HG03097 (cell line): Measurements from ENCODE around the gene KCNH5.
"Not testable (repeated sequence)": the region's sequence is repeated elsewhere in the genome, so short reads cannot be mapped to it uniquely, and the experiment has no call there.

Source experiments
- ATAC-seq: cut with Tn5 transposase; IDR thresholded peaks from one replicate; pipeline ENCODE4 v1.9.1; 2021; ENCODE audit not compliant: unreplicated experiment, low FRiP score

The KCNH5 gene

DNA sequence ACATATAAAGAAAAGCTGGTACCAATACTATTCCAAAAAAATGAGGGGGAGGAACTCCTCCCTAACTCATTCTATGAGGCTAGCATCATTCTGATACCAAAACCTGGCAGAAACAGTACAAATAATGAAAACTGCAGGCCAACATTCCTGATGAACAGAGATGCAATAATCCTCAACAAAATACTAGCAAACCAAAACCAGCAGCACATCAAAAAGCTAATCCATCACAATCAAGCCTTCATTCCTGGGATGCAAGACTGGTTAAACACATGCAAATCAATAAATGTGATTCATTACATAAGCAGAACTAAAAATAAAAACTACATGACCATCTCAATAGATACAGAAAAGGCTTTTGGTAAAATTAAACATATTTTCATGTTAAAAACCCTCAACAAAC is 281.3 kb downstream of the KCNH5 start:
- ATAC-seq: no peak

DNA sequence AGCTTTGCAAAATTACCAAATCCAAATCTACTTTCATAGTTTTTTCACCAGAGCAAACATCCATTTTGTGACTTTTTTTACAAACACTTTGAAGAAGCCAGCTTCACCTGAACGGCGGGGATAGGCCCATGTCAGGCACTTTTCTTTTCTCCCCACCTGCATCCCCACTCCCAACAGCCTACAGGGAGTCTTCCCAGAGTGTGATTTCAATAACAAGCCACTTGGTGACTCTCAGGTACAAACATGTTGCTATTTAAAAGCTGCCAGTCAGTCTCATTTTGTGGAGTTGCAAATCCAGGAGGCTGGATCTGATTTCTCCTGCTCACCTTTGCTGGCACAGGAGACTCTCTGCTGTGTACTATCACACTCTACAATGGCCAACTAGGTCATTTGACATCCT is 285.5 kb downstream of the KCNH5 start:
- ATAC-seq: no peak

DNA sequence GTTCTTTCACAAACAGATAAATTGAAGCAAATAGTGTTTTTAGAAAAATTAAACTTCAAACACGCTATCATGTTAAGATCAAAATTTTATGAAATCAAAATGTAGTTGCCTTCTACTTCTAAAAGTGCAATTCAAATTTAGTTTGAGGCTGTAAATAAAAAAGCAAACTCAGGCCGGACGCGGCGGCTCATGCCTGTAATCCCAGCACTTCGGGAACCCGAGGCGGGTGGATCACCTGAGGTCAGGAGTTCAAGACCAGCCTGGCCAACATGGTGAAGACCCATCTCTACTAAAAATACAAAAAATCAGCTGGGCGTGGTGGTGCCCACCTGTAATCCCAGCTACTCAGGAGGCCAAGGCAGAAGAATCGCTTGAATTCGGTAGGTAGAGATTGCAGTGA is 298.4 kb downstream of the KCNH5 start:
- not testable (repeated sequence) for ATAC-seq

DNA sequence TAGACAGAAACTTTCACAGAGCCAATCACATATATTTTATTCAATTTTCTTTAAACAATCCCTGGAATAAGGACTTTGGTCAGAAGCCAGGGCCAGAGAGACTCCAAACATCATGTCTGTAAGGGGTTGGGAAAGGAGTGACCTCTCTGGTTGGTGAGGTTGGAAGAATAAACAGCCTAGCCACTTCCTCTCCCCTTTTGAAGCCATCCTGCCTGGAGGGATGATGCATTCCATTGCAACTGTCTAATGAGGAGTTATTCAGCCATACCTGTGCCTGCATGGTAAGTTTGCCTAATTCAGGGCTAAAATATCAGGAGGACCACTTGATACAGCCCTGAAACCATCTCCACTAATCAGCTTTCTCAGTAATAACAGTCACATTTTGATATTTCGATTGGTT is 299.8 kb downstream of the KCNH5 start:
- no peak for ATAC-seq

DNA sequence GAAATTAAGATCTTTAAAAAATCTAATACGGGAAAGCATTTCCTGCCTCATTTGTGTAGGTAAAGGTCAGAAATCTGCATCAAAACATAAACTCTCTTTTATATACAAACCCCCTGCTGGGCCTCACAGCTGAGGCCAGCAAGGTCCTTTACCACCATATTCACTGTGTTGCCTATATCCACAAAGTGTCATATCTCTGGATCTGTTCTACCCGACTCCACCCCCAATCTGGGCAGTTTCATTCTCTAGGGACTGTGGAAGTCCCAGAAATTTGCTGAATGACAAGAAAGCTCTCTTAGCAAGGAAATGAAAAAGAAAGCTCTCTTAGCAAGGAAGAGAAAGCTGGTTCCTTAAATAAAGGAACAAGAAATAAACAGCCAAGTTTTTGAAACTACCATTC is 301.7 kb downstream of the KCNH5 start:
- ATAC-seq: no peak

DNA sequence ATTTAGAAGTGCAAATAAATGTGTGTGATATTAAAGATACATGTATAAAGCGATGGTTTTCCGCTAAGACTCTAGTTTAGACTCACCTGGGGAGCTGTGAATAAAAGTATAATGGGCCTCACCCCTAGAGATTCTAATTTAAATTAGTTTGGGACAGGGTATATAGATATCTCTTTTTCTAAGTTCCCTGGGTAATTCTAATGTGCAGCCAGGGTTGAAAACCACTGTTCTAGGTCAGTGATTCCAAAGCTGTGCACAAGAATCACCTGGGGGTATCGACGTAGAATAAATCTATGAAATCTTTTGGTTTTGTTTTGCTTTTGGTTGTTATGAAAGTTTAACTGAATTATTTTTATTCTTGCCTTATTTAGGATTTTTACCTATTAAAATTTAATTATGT is 302.1 kb downstream of the KCNH5 start:
- ATAC-seq: no peak

DNA sequence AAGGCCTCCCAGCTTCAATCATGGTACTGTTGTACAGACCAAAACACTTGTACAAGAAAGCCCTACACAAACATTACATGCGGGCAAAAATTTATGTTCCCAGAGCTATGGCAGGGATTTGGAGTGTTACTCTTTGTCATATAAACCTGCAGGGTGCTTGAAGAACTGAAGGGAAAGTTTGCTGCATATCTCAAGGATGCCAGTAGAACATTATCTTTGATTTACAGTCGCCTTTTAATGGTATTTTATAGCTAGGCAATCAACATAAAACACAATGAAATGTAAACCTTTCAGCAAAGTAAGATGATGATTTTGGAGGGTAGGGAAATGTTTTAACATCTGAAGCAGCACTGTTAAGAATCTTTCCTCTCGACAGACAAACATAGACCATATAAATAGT is 305.6 kb downstream of the KCNH5 start:
- no peak for ATAC-seq

DNA sequence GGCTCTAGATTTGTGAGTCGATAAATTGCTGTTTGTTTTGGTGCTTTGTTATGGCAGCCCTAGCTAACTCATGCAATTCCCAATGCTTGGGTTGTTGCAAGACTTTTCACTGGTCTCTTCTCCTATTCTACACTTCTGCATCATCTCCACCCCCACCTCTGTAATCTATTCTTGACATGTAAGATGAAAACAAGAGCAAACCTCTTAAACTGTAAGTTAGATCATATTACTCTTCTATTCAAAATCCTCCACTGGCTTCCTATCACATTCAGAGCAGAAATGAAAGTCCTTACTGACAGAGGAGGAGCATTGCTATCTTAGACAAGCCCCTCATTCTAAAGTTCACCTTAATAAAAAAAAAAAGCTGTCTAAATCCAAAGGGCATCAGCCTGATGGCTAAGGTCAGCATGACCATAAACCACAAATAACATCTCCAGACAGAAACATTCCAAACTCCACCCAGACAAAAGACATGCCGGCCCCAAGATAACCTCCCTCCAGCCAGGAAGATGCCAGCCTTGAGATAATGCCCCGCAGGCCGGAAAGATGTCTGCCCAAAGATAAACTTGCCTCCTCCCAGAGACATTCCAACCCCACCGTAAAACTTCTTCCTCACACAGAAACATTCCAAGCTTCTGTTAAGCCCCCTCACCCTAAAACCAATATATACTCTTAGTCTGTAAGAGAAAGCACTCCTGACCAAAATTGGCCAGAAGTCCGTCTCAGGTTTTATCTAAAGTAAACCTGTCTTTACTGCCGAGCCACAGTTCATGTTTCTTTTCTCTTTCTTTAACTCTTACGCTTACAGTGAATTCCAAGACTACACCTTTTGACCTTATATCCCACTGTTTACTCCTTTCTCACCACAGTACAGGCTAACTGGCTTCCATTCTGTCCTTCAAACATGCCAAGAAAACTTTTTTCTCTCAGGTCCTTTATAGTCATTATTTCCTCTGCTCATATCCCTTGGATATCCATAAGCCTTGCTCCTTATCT is 308.9 kb downstream of the KCNH5 start:
- no peak for ATAC-seq

DNA sequence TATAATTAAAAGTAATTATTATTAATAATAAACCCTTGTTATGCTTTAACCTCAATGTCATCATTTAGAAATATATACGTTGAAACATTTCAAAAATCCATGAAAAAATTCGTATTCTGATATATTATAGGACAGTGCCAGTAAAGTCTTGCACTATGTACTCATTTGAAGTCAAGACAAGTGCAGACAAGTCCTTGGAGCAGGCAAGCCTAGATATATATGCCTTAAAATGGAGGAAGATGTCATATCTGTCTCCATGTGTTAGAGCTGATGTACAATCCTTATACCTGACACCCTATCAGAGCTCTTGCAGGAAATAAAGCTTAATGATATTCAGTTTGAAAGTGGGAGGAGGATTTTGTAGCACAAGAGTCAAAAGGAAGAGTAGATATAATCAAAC is 310.4 kb downstream of the KCNH5 start:
- ATAC-seq: no peak

DNA sequence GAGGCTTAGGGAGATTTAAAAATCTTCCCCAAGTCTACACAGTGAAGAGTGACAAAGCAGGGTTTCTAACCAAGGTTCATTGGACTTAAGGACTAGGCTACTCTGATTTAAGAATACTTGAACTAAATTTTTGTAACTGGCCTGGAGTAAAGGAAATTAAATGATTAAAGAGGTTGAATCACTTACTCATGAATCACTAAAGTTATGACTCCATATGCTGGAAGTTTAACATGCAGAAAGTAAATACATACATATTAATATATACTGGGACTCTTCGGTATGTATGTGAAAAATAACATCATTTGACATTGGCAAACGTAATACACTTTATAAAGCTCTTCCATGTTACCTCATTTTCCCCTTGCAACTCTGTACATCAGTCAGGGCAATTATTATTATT is 322.9 kb downstream of the KCNH5 start:
- no peak for ATAC-seq

DNA sequence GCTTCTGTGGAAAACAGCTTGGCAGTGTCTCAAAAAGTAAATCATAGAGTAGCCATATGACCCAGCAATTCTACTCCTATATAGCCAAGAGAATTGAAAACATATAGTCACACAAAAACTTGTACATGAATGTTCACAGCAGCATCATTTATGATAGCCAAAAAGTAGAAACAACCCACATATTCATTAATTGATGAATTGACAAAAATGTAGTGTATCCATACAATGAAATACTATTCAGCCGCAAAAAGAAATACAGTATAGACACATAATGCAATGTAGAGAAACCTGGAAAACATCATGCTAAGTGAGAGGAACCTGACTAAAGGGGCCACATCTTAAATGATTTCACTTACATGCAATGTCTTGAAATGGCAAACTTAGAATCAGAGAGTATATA is 326.6 kb downstream of the KCNH5 start:
- no peak for ATAC-seq

DNA sequence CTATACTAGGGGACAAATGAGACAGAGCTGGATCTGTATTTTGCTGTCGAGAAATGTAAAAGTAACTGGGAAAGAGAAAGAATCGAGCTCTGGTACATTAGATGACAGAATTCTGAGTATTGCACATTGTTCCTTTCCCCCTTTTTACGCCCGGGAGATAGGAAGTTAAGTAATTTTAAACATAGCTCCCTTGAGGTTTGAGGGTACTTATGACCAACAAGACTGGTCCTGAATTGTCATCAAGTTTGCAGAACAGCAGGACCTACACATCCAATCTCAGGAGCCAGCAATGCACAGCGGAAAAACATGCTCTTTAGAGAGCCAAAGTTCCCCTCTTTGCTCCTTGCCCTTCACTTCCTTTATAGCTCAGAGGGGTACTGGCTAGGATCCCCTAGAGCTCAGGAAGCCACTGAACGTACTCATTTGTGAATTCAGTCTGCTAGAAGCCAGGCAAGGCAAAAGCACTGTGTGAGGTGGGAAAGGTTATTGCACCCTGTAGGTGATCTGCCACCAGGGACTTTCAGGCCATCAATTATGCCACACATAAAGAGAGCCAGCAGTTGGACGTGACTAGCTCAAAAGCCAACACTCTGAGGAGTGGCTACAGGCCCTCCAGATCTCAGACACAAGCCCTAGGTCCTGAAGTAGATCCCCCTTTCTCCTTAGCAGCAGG is 333.8 kb downstream of the KCNH5 start:
- ATAC-seq: no peak

DNA sequence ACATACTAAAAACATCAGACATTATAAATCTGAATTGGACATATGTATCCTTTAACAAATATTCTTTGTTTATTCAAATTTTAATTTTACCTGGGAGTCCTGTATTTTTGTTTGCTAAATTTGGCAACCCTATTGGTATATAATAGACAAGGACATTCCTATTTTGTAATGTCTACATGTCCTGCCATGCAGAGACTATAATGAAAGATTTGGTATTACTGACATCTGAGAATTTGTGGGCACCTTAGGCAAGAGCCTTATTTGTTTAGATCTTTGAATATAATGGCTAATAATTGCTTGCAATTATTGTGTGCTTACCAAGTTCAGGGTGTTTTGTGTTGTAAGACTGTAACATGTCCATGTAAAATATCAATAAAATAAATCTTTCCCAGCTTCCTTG is 334.4 kb downstream of the KCNH5 start:
- no peak for ATAC-seq

DNA sequence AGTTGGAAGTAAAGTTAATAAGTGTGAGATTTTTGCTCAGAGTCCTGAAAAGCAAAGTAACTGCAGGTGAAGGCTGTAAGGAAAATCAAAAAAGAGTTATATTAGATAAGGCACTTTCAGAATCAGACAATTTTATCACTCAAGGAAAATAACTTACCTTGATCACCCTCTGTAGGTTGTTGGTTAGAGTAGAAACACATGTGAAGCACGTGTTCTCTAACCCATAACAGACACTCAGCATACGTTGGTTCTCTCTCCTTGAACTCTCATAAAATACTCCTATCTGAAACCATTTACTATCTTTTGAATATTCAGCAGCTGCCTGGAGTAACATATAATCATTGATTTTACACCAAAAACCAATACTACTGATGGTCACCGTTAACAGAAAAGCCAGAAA is 335.5 kb downstream of the KCNH5 start:
- no peak for ATAC-seq

DNA sequence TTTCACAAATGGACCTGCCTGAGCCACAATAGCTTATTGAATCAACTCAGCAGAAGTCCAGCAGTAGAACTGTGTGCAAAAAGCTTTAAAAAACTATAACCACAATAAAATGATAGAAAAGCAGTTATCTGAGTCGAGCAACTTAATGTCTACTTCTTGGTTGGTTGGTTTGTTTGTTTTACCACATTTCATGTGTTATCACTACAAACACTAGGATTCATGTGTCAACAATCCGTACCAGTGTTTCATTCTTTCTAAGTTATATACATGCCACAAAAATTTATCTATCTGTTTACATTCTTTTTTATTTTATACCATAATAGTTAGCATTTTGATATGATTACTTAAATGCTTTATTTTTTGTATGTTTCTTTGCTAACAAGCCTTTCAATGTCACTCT is 339.0 kb downstream of the KCNH5 start:
- ATAC-seq: no peak

DNA sequence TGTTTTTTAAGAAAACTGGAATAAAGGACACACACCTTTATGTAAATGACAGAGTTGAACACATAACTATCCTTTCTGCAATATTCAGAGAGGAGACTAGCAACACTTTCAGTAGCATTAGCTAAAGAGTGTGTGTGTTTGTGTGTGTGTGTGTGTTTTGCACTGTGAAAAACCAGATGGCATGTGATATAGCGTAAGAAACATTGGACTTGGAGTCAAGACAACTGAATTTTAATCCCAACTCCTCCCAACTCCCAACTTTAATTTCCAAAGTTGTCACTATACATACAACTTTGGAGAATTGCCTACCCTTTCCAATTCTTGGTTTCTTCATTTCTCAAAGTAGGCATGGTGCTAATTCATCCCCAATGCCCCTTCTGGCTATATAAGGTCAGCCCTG is 347.8 kb downstream of the KCNH5 start:
- ATAC-seq: no peak

DNA sequence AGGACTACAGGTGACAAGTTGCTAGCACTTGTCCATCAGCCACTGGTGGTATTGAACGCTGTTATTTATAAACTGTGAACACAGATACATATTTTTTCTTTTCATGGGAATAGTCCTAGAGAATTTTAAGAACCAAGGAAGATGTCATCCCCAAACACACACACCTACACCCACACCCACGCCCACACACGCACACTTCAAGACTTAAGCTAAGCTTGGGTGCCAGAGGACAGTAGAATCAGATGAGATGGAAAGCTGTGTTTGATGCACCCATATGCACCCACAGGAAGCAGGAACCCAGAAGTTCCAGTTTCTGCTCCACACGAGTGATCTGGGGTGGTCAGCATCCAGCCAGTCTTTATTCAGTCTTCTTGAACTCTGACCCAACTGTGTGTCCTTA is 348.3 kb downstream of the KCNH5 start:
- ATAC-seq: no peak

DNA sequence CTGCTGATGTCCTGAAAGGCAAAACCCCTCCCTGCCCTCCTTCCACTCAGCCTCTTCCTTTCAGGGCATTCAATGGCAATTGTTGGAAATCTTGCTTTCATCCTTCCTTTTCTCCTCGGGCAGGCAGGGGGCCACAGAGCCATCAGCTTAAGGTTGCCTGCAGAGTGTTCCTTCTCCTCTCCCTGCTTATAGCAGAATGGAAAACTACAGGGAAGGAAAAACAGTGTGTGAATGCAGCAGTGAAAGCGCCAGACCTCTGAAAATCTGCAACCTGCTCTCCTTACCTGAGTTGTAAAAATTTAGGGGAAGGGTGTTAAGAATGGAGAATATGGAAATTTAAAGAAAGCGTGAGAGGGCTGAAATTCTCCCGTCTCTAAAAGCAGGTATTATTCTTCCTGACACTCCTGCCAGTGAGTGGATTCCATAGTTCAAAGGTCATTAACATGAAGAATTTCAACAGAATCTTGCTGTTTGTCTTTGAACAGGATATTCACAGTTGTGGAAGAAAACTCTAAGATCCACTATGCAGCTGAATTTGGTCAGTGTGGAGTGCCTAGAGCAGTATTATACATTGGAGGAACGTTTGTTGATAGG is 348.8 kb downstream of the KCNH5 start:
- no peak for ATAC-seq

DNA sequence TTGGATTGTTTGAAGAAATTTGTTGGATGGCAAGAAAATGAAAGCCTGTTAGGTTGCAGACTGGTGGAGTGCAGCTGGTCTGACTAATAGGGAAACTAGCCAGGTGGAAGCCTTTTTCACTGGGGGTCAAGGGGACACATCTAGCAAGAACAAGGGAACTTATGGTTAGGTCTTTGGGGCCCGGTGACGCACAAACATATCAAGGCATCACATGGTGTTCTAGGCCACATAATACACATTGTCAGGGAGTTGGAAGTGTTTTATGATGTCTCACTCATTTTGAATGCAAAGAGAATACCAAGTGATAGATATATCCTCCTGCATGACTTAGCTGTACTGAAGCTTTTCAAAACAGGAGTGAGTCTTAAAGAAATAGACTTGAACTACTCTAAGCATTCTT is 351.2 kb downstream of the KCNH5 start:
- ATAC-seq: no peak

DNA sequence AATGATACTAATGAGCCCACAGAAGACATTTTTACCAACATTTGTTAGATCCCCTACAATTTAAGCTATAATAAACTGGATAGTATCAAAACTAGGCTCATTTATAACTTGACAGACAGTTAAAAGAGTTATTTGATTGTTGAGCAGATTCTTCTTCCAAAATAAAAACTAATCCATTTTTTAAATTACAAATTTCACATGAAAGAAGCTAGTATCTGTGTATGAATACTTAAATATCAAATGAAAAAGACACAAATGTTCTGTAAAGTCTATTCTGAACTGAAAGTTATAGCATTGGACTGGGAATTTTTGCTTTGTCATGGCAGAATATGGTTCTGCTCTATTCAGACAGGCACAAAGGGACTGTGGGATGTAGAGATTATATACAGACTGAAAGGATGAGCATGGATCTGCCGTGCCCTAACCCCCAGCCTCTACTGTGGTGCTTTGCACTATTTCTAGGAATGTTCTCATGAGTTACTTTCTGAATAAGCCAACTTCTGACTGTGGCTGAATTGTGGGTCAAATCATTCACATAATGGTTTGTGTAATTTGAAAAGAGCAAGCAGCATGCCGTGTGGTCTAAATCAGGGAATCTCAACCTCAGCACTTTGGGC is 352.7 kb downstream of the KCNH5 start:
- ATAC-seq: no peak
